Measurements from ENCODE around the gene WFDC10B. TPM values are rescaled to one million over a fixed set of nuclear protein-coding genes. Genes with fewer than 3 reads are reported as not detected.

Gene WFDC10B
- total RNA-seq (2021), result not detected in 2 replicates
- Bru-seq, nascent RNA, result percentile 31 among the genes with signal in this experiment
- BruChase-seq, experiment 1, labeled RNA remaining after a 2-hour chase, result percentile 53 among the genes with signal in this experiment
- BruChase-seq, experiment 2, labeled RNA remaining after a 6-hour chase, result percentile 60 among the genes with signal in this experiment
- long read RNA-seq, partial matches to known transcripts, result 0 of 1 reads
- long read RNA-seq, other reads (novel, unspliced or antisense), result 1 of 1 reads

GRCh38 chr20:45704969-45705637, at the start of gene WFDC10B:
TSS of gene WFDC10B (minus strand) at chr20:45705019. CDS start at chr20:45685992, 19,027 bp downstream.
- ChIA-PET POLR2A (ENCODE audit: unreplicated experiment) (no interaction called here), CTCF (no interaction called here)
- TF ChIP-seq, protein P1, sequence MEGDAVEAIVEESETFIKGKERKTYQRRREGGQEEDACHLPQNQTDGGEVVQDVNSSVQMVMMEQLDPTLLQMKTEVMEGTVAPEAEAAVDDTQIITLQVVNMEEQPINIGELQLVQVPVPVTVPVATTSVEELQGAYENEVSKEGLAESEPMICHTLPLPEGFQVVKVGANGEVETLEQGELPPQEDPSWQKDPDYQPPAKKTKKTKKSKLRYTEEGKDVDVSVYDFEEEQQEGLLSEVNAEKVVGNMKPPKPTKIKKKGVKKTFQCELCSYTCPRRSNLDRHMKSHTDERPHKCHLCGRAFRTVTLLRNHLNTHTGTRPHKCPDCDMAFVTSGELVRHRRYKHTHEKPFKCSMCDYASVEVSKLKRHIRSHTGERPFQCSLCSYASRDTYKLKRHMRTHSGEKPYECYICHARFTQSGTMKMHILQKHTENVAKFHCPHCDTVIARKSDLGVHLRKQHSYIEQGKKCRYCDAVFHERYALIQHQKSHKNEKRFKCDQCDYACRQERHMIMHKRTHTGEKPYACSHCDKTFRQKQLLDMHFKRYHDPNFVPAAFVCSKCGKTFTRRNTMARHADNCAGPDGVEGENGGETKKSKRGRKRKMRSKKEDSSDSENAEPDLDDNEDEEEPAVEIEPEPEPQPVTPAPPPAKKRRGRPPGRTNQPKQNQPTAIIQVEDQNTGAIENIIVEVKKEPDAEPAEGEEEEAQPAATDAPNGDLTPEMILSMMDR (conservative IDR thresholded peaks at IDR 0.05), result no peak
- TF ChIP-seq EZH2 (IDR thresholded peaks at IDR 0.05; ENCODE audit: low read depth), result no peak
- Histone ChIP-seq H3F3A (ENCODE audit: insufficient read depth, low read depth) (peaks cover 5% of the 10 kb centered on the region; the same call in 1 of the 2 replicates), H3K4me2 (no peak within 1 kb of the TSS), H3K9me2 (ENCODE audit: insufficient read depth) (no peaks in the 10 kb centered on the region), H3K79me2 (ENCODE audit: low read depth) (no peaks in the 10 kb centered on the region), H2AFZ (no peak within 1 kb of the TSS), H4K20me1 (ENCODE audit: insufficient read depth) (no peaks in the 10 kb centered on the region), H3K27me3 (ENCODE audit: insufficient read depth, low read depth) (no peaks in the 10 kb centered on the region), H3K27ac (no peak within 1 kb of the TSS), H3K4me1 (replicated peaks; ENCODE audit: insufficient read depth) (peaks cover 7% of the 10 kb centered on the region; the same call in 1 of the 2 replicates), H3K9me3 (ENCODE audit: insufficient read depth, low read depth) (no peaks in the 10 kb centered on the region), H3K36me3 (ENCODE audit: low read depth) (no peaks in the 10 kb centered on the region), H3K4me3 (no peak within 1 kb of the TSS)
- peak in 1 of 2 experiments; percentile 39 for DNase-seq
- intact Hi-C loops (cut with micrococcal nuclease; ENCODE audit: unreplicated experiment), result no loop called here
- no TSS peak for BruUV-seq (replicated peaks)

- Histone ChIP-seq H2AFZ (no peak overlapping the region), H3K4me2 (no peak overlapping the region), H3K36me3 (ENCODE audit: low read depth) (no peaks in the 10 kb centered on the region), H4K20me1 (ENCODE audit: insufficient read depth) (no peaks in the 10 kb centered on the region), H3K9me3 (ENCODE audit: insufficient read depth, low read depth) (peaks cover 6% of the 10 kb centered on the region; the same call in 1 of the 2 replicates), H3K27ac (no peak overlapping the region), H3K79me2 (ENCODE audit: low read depth) (no peaks in the 10 kb centered on the region), H3K4me3 (no peak overlapping the region), H3K27me3 (ENCODE audit: insufficient read depth, low read depth) (no peaks in the 10 kb centered on the region), H3K4me1 (replicated peaks; ENCODE audit: insufficient read depth) (no peaks in the 10 kb centered on the region), H3K9me2 (ENCODE audit: insufficient read depth) (0 out of 2 replicates have a peak, but pooled peaks cover 8% of the 10 kb centered on the region), H3F3A (ENCODE audit: insufficient read depth, low read depth) (no peaks in the 10 kb centered on the region)
- no peak for DNase-seq
- ChIA-PET CTCF (no interaction called here), POLR2A (ENCODE audit: unreplicated experiment) (no interaction called here)
- TF ChIP-seq, protein P1 (conservative IDR thresholded peaks at IDR 0.05), result no peak
- TF ChIP-seq EZH2 (IDR thresholded peaks at IDR 0.05; ENCODE audit: low read depth), result no peak
- intact Hi-C loops (cut with micrococcal nuclease; ENCODE audit: unreplicated experiment), result no loop called here
- no TSS peak for BruUV-seq (replicated peaks)
Measured at GRCh38 chr20:45752746-45753145, 47.9 kb upstream of the WFDC10B start.

DNA sequence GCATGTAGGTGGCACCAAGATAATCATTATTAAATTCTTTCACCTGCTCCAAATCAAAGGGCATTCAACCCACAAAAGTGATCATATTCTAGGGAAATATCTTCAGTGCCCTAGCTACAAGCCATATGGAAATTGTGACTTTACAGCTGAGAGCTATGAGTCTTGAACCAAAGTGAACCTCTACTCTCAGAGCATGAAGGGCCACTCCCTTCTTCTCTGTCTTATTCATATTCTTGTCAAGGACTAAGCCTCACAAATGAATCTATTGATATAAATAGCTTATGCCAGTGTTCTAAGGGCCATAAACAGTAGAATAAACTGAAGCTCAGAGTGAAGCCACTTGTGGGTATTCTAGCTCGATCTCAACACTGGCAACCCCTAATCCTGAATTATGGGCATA, 46.9 kb upstream of the WFDC10B start:
- intact Hi-C loops (cut with micrococcal nuclease; ENCODE audit: unreplicated experiment), result no loop called here
- POLR2A ChIA-PET (ENCODE audit: unreplicated experiment), result no interaction called here

More for the DNA sequence above, 46.9 kb upstream of the WFDC10B start:
- Histone ChIP-seq H3K27me3 (ENCODE audit: insufficient read depth, low read depth) (no peaks in the 10 kb centered on the region), H3K9me3 (ENCODE audit: insufficient read depth, low read depth) (peaks cover 6% of the 10 kb centered on the region; the same call in 1 of the 2 replicates), H3K4me3 (no peak overlapping the region), H3K9me2 (ENCODE audit: insufficient read depth) (0 out of 2 replicates have a peak, but pooled peaks cover 8% of the 10 kb centered on the region), H3K36me3 (ENCODE audit: low read depth) (no peaks in the 10 kb centered on the region), H2AFZ (no peak overlapping the region), H3K27ac (no peak overlapping the region), H3K79me2 (ENCODE audit: low read depth) (no peaks in the 10 kb centered on the region), H3K4me1 (replicated peaks; ENCODE audit: insufficient read depth) (no peaks in the 10 kb centered on the region), H4K20me1 (ENCODE audit: insufficient read depth) (no peaks in the 10 kb centered on the region), H3K4me2 (no peak overlapping the region), H3F3A (ENCODE audit: insufficient read depth, low read depth) (no peaks in the 10 kb centered on the region)
- BruUV-seq (replicated peaks), result no TSS peak
- TF ChIP-seq, protein P1 (conservative IDR thresholded peaks at IDR 0.05), result no peak
- TF ChIP-seq EZH2 (IDR thresholded peaks at IDR 0.05; ENCODE audit: low read depth), result no peak
- no peak for DNase-seq
- CTCF ChIA-PET, result no interaction called here
